ENCODE data around the gene MAD2L2. TPM values are rescaled to one million over a fixed set of nuclear protein-coding genes. Genes with fewer than 3 reads are reported as not detected.

The MAD2L2 gene
- polyA plus RNA-seq, 1 donor, result 30.0 TPM

DNA sequence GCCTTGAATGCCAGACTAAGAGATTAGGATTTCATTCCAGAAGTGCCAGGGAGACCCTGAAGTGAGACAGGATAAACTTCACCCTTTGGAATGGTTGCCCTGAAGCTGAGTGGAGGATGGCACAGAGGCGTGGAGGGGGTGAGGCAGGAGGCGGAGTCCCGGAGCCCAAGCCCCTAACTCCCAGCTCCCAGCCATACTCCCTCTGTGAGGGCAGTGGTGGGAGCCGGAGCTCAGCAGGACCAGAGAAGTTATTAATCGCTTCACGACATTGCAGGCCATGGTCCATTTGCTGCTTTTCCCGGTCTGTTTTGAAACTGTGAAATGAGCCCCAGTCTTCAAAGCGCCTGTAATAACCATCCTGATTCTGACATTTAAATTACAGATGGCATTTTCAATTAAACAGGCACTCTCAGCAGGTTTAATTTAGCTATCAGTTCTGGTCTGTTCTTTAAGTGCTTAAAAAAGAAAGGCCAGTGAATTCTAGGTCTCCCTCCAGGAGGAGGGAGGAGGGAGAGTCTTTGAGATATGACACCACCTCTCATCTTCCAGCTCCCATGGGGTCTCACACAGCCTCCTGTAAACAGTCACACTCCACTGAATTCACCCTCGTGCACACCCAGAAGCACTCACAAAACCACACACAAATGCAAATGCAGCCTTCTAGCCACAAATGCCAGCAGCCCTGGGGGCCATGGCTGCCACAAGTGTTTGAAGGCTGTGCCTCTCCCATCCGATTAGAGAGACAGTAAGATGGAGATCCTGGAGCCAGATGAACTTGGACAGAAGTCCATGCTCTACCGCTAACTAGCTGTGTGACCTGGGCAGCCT, 46.4 kb downstream of the MAD2L2 start:
- Histone ChIP-seq H3K36me3 (ENCODE audit: control insufficient read depth, insufficient read depth, low read length) (no peaks in the 10 kb centered on the region), H3K9me3 (ENCODE audit: control insufficient read depth, low read depth, low read length) (no peaks in the 10 kb centered on the region), H3K4me3 (ENCODE audit: low read length) (no peak overlapping the region), H3K4me1 (ENCODE audit: control insufficient read depth, insufficient read depth, low read length) (no peaks in the 10 kb centered on the region), H3K27ac (ENCODE audit: low read length) (no peak overlapping the region), H3K27me3 (ENCODE audit: control insufficient read depth, insufficient read depth, low read length) (peaks cover 8% of the 10 kb centered on the region)
- WGBS (ENCODE audit: insufficient coverage, low lambda C conversion rate), result no CpG with 5 or more reads among the region's 11 CpGs
- DNase-seq, result no peak

DNA sequence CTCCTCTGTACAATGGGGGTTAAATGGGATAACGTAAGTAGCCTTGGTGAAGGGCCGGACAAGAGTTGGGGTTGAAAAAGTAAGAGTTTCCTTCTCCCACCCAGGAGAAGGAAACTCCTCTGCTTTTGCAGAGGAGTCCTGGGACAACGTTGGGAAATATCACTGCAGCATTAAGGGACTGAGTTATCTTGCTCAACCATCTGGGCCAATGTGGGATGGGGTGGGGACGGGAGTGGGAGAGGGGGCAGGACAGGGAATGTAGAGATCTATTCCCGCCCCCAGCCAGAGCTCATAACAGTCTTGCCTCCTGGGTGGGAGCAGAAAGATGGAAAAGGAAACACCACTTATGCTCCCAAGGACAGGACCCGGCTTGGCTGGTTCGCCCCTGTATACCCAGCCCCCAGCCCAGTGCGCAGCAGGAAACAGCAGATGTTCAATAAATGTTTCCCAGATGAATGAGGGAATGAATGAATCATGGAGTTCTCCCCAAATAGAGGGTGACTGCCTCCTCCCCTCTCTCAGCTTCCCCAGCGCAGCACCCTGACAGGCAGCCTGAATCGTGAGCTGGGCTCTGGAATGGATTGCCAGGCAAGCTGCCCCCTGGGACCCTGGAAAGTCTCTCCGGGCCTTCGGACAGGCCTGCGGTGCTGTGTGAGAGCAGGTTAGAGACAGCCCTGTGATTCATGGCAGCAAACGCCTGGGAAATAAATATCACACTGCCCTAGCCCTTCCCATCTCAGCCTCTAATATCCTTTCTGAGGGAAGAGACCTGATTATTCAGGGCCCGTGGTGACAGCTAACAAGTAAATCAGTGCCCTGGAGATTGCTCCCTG, 51.5 kb downstream of the MAD2L2 start:
- H3K4me1 ChIP-seq (ENCODE audit: control insufficient read depth, insufficient read depth, low read length), result no peaks in the 10 kb centered on the region
- DNase-seq, result no peak
- H3K27me3 ChIP-seq (ENCODE audit: control insufficient read depth, insufficient read depth, low read length), result peaks cover 7% of the 10 kb centered on the region
- H3K9me3 ChIP-seq (ENCODE audit: control insufficient read depth, low read depth, low read length), result no peaks in the 10 kb centered on the region
- H3K27ac ChIP-seq (ENCODE audit: low read length), result no peak overlapping the region
- H3K36me3 ChIP-seq (ENCODE audit: control insufficient read depth, insufficient read depth, low read length), result no peaks in the 10 kb centered on the region
- H3K4me3 ChIP-seq (ENCODE audit: low read length), result no peak overlapping the region
- whole genome bisulfite sequencing (ENCODE audit: insufficient coverage, low lambda C conversion rate), result no CpG with 5 or more reads among the region's 15 CpGs

DNA sequence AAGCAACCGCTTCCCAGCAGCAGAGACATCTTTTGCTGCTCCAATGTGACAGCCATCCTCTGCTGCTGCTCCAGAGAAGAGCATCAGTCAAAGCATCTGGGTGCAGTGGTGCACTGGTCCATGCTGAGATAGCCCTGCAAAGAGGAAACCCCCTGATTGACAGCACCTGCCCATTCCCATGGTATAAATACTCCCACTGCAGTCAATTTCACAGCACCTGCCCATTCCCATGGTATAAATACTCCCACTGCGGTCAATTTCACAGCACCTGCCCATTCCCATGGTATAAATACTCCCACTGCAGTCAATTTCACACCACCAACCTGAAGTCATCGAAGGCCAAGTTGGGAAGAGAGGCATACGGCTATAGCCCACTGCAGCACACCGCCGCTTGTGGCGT, 52.2 kb downstream of the MAD2L2 start:
- WGBS (ENCODE audit: insufficient coverage, low lambda C conversion rate), result no CpG with 5 or more reads among the region's 7 CpGs
- no peak overlapping the region for H3K4me3 ChIP-seq (ENCODE audit: low read length)
- peaks cover 7% of the 10 kb centered on the region for H3K27me3 ChIP-seq (ENCODE audit: control insufficient read depth, insufficient read depth, low read length)
- no peak overlapping the region for H3K27ac ChIP-seq (ENCODE audit: low read length)
- H3K4me1 ChIP-seq (ENCODE audit: control insufficient read depth, insufficient read depth, low read length), result no peaks in the 10 kb centered on the region
- no peaks in the 10 kb centered on the region for H3K9me3 ChIP-seq (ENCODE audit: control insufficient read depth, low read depth, low read length)
- no peak for DNase-seq
- H3K36me3 ChIP-seq (ENCODE audit: control insufficient read depth, insufficient read depth, low read length), result no peaks in the 10 kb centered on the region

DNA sequence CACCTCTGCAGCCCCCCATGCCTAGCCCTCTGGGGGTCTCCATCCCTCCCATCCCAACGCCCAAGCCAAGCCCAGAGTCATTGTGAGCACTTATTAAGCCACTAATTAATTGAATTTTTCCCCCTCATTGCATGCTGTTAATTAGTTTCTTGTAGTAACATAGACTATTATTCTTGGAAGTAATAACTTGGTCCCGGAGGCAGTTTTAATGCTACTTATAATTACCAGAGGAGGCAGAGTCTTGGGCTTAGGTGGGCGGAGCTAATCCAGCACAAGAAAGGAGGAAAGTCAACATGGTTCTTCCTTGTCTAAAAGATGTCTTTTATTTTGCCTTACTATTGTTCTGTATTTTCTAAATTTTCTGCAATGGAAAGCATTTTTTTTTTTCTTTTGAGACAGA, 54.4 kb downstream of the MAD2L2 start:
- 71% methylated on average over 2 of the region's 3 CpGs for WGBS (ENCODE audit: insufficient coverage, low lambda C conversion rate)
- no peak overlapping the region for H3K4me3 ChIP-seq (ENCODE audit: low read length)
- no peaks in the 10 kb centered on the region for H3K4me1 ChIP-seq (ENCODE audit: control insufficient read depth, insufficient read depth, low read length)
- H3K27me3 ChIP-seq (ENCODE audit: control insufficient read depth, insufficient read depth, low read length), result peaks cover 7% of the 10 kb centered on the region
- no peak for DNase-seq
- no peaks in the 10 kb centered on the region for H3K9me3 ChIP-seq (ENCODE audit: control insufficient read depth, low read depth, low read length)
- H3K36me3 ChIP-seq (ENCODE audit: control insufficient read depth, insufficient read depth, low read length), result no peaks in the 10 kb centered on the region
- no peak overlapping the region for H3K27ac ChIP-seq (ENCODE audit: low read length)

Other genes with a start within 250 kb of the MAD2L2 start
- gene DISP3, start 202.0 kb downstream of the MAD2L2 start, polyA plus RNA-seq, result 0.76 TPM
- 102 TPM for gene FBXO2, start 26.7 kb downstream of the MAD2L2 start, polyA plus RNA-seq
- gene FBXO44, start 26.3 kb downstream of the MAD2L2 start, polyA plus RNA-seq, result 33.6 TPM
- gene FBXO6, start 16.9 kb downstream of the MAD2L2 start, polyA plus RNA-seq, result 18.3 TPM
- gene DRAXIN, start 10.6 kb upstream of the MAD2L2 start, polyA plus RNA-seq, result 0.42 TPM
- 21.5 TPM for gene AGTRAP, start 55.0 kb upstream of the MAD2L2 start, polyA plus RNA-seq
- gene C1orf167, start 81.0 kb upstream of the MAD2L2 start, polyA plus RNA-seq, result 0.15 TPM
- gene MTHFR, start 124.8 kb upstream of the MAD2L2 start, polyA plus RNA-seq, result 17.1 TPM
- 22.4 TPM for gene CLCN6, start 125.0 kb upstream of the MAD2L2 start, polyA plus RNA-seq
- 1.8 TPM for gene NPPA, start 166.6 kb upstream of the MAD2L2 start, polyA plus RNA-seq
- gene NPPB, start 177.8 kb upstream of the MAD2L2 start, polyA plus RNA-seq, result not detected
- 95.0 TPM for gene KIAA2013, start 245.3 kb upstream of the MAD2L2 start, polyA plus RNA-seq